SK-N-SH (cell line): ENCODE results near the gene RAF1. TPM values are rescaled to one million over a fixed set of nuclear protein-coding genes. Genes with fewer than 3 reads are reported as not detected.

Experiments
- CTCF ChIA-PET: fragments of 300-600, 350-600 bp; formaldehyde crosslinking; extraction: SDS; loops from one replicate; lab custom pipeline; 2021; lab: Yijun Ruan, JAX
- POLR2A ChIA-PET: fragments of 350-600 bp; sonication (Branson Sonifier 250); formaldehyde crosslinking; extraction: SDS; loops from one replicate; lab custom pipeline; 2020; ENCODE audit warnings: antibody characterized with exemption, inconsistent platforms; lab: Yijun Ruan, JAX
- DNase-seq: peaks from one replicate; pipeline ENCODE4 v3.0.0; 2012
- H2AFZ ChIP-seq: fragments of 200-600 bp; sonication (generic); 2 replicates; pipeline ENCODE4 v1.8.1; 2016; ENCODE audit warnings: antibody characterized with exemption, mild to moderate bottlenecking, low read depth
- H3F3A ChIP-seq: fragments of 200-600 bp; sonication (generic); replicated peaks from 2 replicates; pipeline ENCODE3; 2016; ENCODE audit warnings: antibody characterized with exemption, mild to moderate bottlenecking; ENCODE audit not compliant: insufficient read depth
- H3K27ac ChIP-seq, 2 experiments: fragments of 200-500 bp in 1 of 2; fragments of 200-600 bp in 1 of 2; sonication (Bioruptor generic) in 1 of 2; sonication (generic), shearing (Covaris generic) in 1 of 2; 2 replicates each; pipeline versions ENCODE4 v1.5.1 to v1.6.1; 2014 to 2016; ENCODE audit warnings: low read depth in 2 of 2, inconsistent platforms in 1 of 2, low read length in 1 of 2, mild to moderate bottlenecking in 1 of 2, mixed read lengths in 1 of 2
- H3K27me3 ChIP-seq: fragments of 200-600 bp; sonication (generic), shearing (Covaris generic); 2 replicates; pipeline ENCODE4 v1.6.1; 2016; ENCODE audit warnings: mixed run types; ENCODE audit not compliant: insufficient read depth
- H3K36me3 ChIP-seq, 2 experiments: fragments of 200-500 bp in 1 of 2; fragments of 200-600 bp in 1 of 2; sonication (Bioruptor generic) in 1 of 2; sonication (generic) in 1 of 2; replicated peaks in 1 of 2; 2 replicates each; pipeline versions ENCODE3 to v1.5.1; 2014 to 2016; ENCODE audit warnings: low read length in 1 of 2, mild to moderate bottlenecking in 1 of 2; ENCODE audit not compliant: insufficient read depth in 2 of 2, control insufficient read depth in 1 of 2
- H3K4me1 ChIP-seq, 2 experiments: fragments of 200-500 bp in 1 of 2; fragments of 200-600 bp in 1 of 2; sonication (Bioruptor generic) in 1 of 2; sonication (generic), shearing (Covaris generic) in 1 of 2; 2 replicates each; pipeline versions ENCODE4 v1.5.1 to v1.6.1; 2014 to 2016; ENCODE audit warnings: low read depth in 1 of 2, low read length in 1 of 2, mixed run types in 1 of 2; ENCODE audit not compliant: insufficient read depth in 2 of 2, control insufficient read depth in 1 of 2
- H3K4me2 ChIP-seq: fragments of 200-600 bp; sonication (generic), shearing (Covaris generic); 2 replicates; pipeline ENCODE4 v1.6.1; 2017; ENCODE audit warnings: mixed run types
- H3K4me3 ChIP-seq, 2 experiments: fragments of 200-500 bp in 1 of 2; fragments of 200-600 bp in 1 of 2; sonication (Bioruptor generic) in 1 of 2; sonication (generic), shearing (Covaris generic) in 1 of 2; 2 replicates each; pipeline versions ENCODE4 v1.5.1 to v1.8.1; 2014 to 2016; ENCODE audit warnings: low read depth in 2 of 2, inconsistent platforms in 1 of 2, low read length in 1 of 2, mild to moderate bottlenecking in 1 of 2, mixed read lengths in 1 of 2, moderate library complexity in 1 of 2
- H3K79me2 ChIP-seq: fragments of 200-600 bp; sonication (generic); 2 replicates; pipeline ENCODE4 v1.8.1; 2017; ENCODE audit warnings: mild to moderate bottlenecking; ENCODE audit not compliant: insufficient read depth
- H3K9ac ChIP-seq: fragments of 200-600 bp; sonication (generic); 2 replicates; pipeline ENCODE4 v1.6.1; 2017; ENCODE audit warnings: mixed run types
- H3K9me2 ChIP-seq: fragments of 200-600 bp; sonication (generic); 2 replicates; pipeline ENCODE4 v1.6.1; 2017; ENCODE audit warnings: mixed run types
- H3K9me3 ChIP-seq: fragments of 200-600 bp; sonication (generic); 2 replicates; pipeline ENCODE4 v1.6.1; 2017; ENCODE audit warnings: mixed run types, mild to moderate bottlenecking, moderate library complexity
- H4K20me1 ChIP-seq: fragments of 200-600 bp; sonication (generic); 2 replicates; pipeline ENCODE4 v1.6.1; 2017; ENCODE audit warnings: mild to moderate bottlenecking, mixed run types; ENCODE audit not compliant: insufficient read depth
- CHD2 ChIP-seq: fragments of 150-350 bp; IDR thresholded peaks from 2 replicates; pipeline ENCODE4 v1.6.1; 2018; ENCODE audit warnings: low read length; ENCODE audit not compliant: partially characterized antibody
- ELF1 ChIP-seq: IDR thresholded peaks from 2 replicates; pipeline ENCODE4 v1.4.0; 2012
- EP300 ChIP-seq, 2 experiments: IDR thresholded peaks; 2 replicates each; pipeline versions ENCODE4 v1.4.0 to v1.6.1; 2012; ENCODE audit warnings: borderline replicate concordance in 1 of 2, low read depth in 1 of 2, low read length in 1 of 2
- EZH2phosphoT487 ChIP-seq: fragments of 200-600 bp; sonication (generic); IDR thresholded peaks from 2 replicates; pipeline ENCODE4 v1.6.1; 2017; ENCODE audit warnings: low read depth, mixed run types, mild to moderate bottlenecking, antibody characterized with exemption, moderate library complexity, borderline replicate concordance
- GATA2 ChIP-seq: sonication (generic); formaldehyde crosslinking; IDR thresholded peaks from 2 replicates; pipeline ENCODE4 v1.5.0; 2020; ENCODE audit warnings: mild to moderate bottlenecking, missing genetic modification reagents
- MXI1 ChIP-seq: IDR thresholded peaks from 2 replicates; pipeline ENCODE4 v1.6.1; 2012; ENCODE audit warnings: mild to moderate bottlenecking, low read depth, low read length, improper control_type of control experiment
- NFIC ChIP-seq: IDR thresholded peaks from 2 replicates; pipeline ENCODE4 v1.4.0; 2012; ENCODE audit warnings: borderline replicate concordance
- NRF1 ChIP-seq: IDR thresholded peaks from 2 replicates; pipeline ENCODE4 v1.6.1; 2012; ENCODE audit warnings: low read depth, mild to moderate bottlenecking, low read length
- RAD21 ChIP-seq: IDR thresholded peaks from 2 replicates; pipeline ENCODE4 v1.6.1; 2012; ENCODE audit warnings: mild to moderate bottlenecking, low read length
- RFX5 ChIP-seq: IDR thresholded peaks from 2 replicates; pipeline ENCODE4 v1.6.1; 2012; ENCODE audit warnings: mild to moderate bottlenecking, improper control_type of control experiment, low read length
- RXRA ChIP-seq: IDR thresholded peaks from 2 replicates; pipeline ENCODE4 v1.4.0; 2012; ENCODE audit warnings: low read depth, mild to moderate bottlenecking, borderline replicate concordance
- SMC3 ChIP-seq: IDR thresholded peaks from 2 replicates; pipeline ENCODE4 v1.6.1; 2012; ENCODE audit warnings: low read depth, low read length, improper control_type of control experiment
- TAF1 ChIP-seq: IDR thresholded peaks from 2 replicates; pipeline ENCODE4 v1.6.1; 2012; ENCODE audit warnings: low read depth, mild to moderate bottlenecking, low read length, moderate library complexity, borderline replicate concordance
- TCF12 ChIP-seq: IDR thresholded peaks from 2 replicates; pipeline ENCODE4 v1.4.0; 2012
- TEAD4 ChIP-seq: IDR thresholded peaks from 2 replicates; pipeline ENCODE4 v1.4.0; 2012; ENCODE audit warnings: mild to moderate bottlenecking, borderline replicate concordance; ENCODE audit not compliant: insufficient read depth
- YY1 ChIP-seq: IDR thresholded peaks from 2 replicates; pipeline ENCODE4 v1.4.0; 2012; ENCODE audit warnings: low read depth, mild to moderate bottlenecking
- WGBS: methylation state at CpG from one replicate; pipeline ENCODE4 v1.1.6; 2017; ENCODE audit warnings: low lambda C conversion rate; 5-methylcytosine and 5-hydroxymethylcytosine counted together
- polyA plus RNA-seq, 3 experiments: library from polyadenylated mRNA; depleted of rRNA; stranded (reverse); fragments of >200 nt; gene quantifications; 2 replicates each; pipeline ENCODE4 v1.2.3, GENCODE V29; 2012
- TF ChIP-seq, protein P1 (sequence below): fragments of 150-350 bp; IDR thresholded peaks from 2 replicates; pipeline ENCODE4 v1.6.1; 2017; ENCODE audit warnings: antibody characterized with exemption, low read length, low read depth, borderline replicate concordance
- TF ChIP-seq, protein P2 (sequence below): IDR thresholded peaks from 2 replicates; pipeline ENCODE4 v1.4.0; 2012; ENCODE audit warnings: low read depth, borderline replicate concordance
- TF ChIP-seq, protein P3 (sequence below): fragments of 150-350 bp; IDR thresholded peaks from 2 replicates; pipeline ENCODE4 v1.6.1; 2016; ENCODE audit warnings: mild to moderate bottlenecking, low read depth, low read length
- TF ChIP-seq, protein P4 (sequence below): IDR thresholded peaks from 2 replicates; pipeline ENCODE4 v1.4.0; 2012; ENCODE audit warnings: low read depth

RAF1 gene
- polyA plus RNA-seq, 1 of the 3 experiments (the other 2 are of a cell fraction) = 58.7 TPM

DNA sequence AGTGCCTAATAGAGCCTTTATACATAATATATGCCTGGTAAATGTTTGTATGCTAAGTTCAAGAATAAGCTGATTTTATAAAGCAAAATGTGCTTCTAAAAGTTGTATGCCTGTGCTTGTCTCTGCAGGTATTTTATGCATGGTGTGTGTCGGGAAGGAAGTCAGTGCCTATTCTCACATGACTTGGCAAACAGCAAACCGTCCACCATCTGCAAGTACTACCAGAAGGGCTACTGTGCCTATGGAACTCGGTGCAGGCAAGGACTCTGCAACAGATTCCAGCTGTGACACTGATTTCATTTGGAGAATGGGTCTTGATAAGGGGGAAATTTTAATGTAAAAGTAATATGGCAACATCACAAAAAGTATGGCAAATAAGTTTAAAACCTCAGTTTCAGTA, 95.2 kb downstream of the RAF1 start:
- H3K4me3 ChIP-seq = no peak overlapping the region
- H3K4me1 ChIP-seq = no peaks in the 10 kb centered on the region
- H3K9me2 ChIP-seq = no peaks in the 10 kb centered on the region
- H3F3A ChIP-seq = no peaks in the 10 kb centered on the region
- no peak overlapping the region for H3K4me2 ChIP-seq
- peaks cover 29% of the 10 kb centered on the region for H4K20me1 ChIP-seq
- H3K9me3 ChIP-seq = no peaks in the 10 kb centered on the region
- TF ChIP-seq TCF12 = no peak
- no peak for TF ChIP-seq CHD2
- TF ChIP-seq NFIC = no peak
- TF ChIP-seq YY1 = no peak
- no peaks in the 10 kb centered on the region for H3K27me3 ChIP-seq
- peaks cover 21 to 57% of the 10 kb centered on the region in 2 experiments for H3K36me3 ChIP-seq
- POLR2A ChIA-PET = no interaction called here
- peaks cover 58% of the 10 kb centered on the region for H3K79me2 ChIP-seq
- CTCF ChIA-PET = no interaction called here
- WGBS = 76% methylated on average over 3 of the region's 3 CpGs
- no peak overlapping the region for H3K9ac ChIP-seq
- DNase-seq = no peak
- no peak overlapping the region for H2AFZ ChIP-seq
- H3K27ac ChIP-seq = no peak overlapping the region

DNA sequence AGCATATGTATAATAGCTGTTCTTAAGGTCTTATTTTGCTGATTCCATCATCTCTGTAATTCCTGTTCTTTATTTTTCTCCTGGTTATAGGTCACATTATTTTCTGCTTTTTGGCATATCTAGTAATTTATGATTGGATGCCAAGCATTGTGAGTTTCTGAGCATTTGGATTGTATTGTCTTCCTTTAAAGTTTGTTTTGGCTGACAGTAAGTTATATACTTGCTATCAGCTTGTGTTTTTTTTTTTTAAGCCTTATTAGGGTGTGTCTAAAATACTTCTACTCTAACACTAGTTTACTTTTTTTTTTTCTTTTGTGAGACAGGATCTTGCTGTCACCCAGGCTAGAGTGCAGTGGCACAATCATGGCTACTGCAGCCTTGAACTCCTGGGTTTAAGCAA, 96.9 kb downstream of the RAF1 start:
- Histone ChIP-seq H4K20me1 (peaks cover 41% of the 10 kb centered on the region), H3K27me3 (no peaks in the 10 kb centered on the region), H3K4me1 (no peaks in the 10 kb centered on the region), H3F3A (no peaks in the 10 kb centered on the region), H3K36me3 (peaks cover 15 to 45% of the 10 kb centered on the region in 2 experiments), H3K9me2 (no peaks in the 10 kb centered on the region), H3K4me2 (no peak overlapping the region), H2AFZ (no peak overlapping the region), H3K79me2 (peaks cover 74% of the 10 kb centered on the region), H3K27ac (no peak overlapping the region), H3K9ac (no peak overlapping the region), H3K9me3 (no peaks in the 10 kb centered on the region), H3K4me3 (no peak overlapping the region)
- ChIA-PET CTCF (no interaction called here), POLR2A (no interaction called here)
- TF ChIP-seq TCF12 (no peak), NRF1 (no peak), RFX5 (no peak), SMC3 (no peak), YY1 (no peak), EP300 (IDR thresholded peaks at IDR 0.05; ENCODE audit: borderline replicate concordance in 1 of 2, low read depth in 1 of 2, low read length in 1 of 2) (no peak), GATA2 (CRISPR knock-in tag) (no peak), RXRA (no peak), NFIC (no peak), TEAD4 (no peak), MXI1 (no peak), RAD21 (no peak), TAF1 (no peak), EZH2phosphoT487 (no peak), ELF1 (no peak)
- TF ChIP-seq, protein P1, sequence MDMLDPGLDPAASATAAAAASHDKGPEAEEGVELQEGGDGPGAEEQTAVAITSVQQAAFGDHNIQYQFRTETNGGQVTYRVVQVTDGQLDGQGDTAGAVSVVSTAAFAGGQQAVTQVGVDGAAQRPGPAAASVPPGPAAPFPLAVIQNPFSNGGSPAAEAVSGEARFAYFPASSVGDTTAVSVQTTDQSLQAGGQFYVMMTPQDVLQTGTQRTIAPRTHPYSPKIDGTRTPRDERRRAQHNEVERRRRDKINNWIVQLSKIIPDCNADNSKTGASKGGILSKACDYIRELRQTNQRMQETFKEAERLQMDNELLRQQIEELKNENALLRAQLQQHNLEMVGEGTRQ = no peak
- TF ChIP-seq, protein P2, sequence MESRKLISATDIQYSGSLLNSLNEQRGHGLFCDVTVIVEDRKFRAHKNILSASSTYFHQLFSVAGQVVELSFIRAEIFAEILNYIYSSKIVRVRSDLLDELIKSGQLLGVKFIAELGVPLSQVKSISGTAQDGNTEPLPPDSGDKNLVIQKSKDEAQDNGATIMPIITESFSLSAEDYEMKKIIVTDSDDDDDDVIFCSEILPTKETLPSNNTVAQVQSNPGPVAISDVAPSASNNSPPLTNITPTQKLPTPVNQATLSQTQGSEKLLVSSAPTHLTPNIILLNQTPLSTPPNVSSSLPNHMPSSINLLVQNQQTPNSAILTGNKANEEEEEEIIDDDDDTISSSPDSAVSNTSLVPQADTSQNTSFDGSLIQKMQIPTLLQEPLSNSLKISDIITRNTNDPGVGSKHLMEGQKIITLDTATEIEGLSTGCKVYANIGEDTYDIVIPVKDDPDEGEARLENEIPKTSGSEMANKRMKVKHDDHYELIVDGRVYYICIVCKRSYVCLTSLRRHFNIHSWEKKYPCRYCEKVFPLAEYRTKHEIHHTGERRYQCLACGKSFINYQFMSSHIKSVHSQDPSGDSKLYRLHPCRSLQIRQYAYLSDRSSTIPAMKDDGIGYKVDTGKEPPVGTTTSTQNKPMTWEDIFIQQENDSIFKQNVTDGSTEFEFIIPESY = no peak
- TF ChIP-seq, protein P3, sequence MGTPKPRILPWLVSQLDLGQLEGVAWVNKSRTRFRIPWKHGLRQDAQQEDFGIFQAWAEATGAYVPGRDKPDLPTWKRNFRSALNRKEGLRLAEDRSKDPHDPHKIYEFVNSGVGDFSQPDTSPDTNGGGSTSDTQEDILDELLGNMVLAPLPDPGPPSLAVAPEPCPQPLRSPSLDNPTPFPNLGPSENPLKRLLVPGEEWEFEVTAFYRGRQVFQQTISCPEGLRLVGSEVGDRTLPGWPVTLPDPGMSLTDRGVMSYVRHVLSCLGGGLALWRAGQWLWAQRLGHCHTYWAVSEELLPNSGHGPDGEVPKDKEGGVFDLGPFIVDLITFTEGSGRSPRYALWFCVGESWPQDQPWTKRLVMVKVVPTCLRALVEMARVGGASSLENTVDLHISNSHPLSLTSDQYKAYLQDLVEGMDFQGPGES = no peak
- TF ChIP-seq, protein P4, sequence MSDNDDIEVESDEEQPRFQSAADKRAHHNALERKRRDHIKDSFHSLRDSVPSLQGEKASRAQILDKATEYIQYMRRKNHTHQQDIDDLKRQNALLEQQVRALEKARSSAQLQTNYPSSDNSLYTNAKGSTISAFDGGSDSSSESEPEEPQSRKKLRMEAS = no peak
- DNase-seq = no peak
